HG03066 (cell line): ENCODE results near the gene ZCCHC3.
A peak's percentile ranks its signal among the peaks of the same experiment; 100 is the strongest.

Experiments
- ATAC-seq: cut with Tn5 transposase; IDR thresholded peaks from one replicate; pipeline ENCODE4 v1.9.1; 2021; ENCODE audit warnings: low read depth; ENCODE audit not compliant: unreplicated experiment

Gene ZCCHC3

DNA sequence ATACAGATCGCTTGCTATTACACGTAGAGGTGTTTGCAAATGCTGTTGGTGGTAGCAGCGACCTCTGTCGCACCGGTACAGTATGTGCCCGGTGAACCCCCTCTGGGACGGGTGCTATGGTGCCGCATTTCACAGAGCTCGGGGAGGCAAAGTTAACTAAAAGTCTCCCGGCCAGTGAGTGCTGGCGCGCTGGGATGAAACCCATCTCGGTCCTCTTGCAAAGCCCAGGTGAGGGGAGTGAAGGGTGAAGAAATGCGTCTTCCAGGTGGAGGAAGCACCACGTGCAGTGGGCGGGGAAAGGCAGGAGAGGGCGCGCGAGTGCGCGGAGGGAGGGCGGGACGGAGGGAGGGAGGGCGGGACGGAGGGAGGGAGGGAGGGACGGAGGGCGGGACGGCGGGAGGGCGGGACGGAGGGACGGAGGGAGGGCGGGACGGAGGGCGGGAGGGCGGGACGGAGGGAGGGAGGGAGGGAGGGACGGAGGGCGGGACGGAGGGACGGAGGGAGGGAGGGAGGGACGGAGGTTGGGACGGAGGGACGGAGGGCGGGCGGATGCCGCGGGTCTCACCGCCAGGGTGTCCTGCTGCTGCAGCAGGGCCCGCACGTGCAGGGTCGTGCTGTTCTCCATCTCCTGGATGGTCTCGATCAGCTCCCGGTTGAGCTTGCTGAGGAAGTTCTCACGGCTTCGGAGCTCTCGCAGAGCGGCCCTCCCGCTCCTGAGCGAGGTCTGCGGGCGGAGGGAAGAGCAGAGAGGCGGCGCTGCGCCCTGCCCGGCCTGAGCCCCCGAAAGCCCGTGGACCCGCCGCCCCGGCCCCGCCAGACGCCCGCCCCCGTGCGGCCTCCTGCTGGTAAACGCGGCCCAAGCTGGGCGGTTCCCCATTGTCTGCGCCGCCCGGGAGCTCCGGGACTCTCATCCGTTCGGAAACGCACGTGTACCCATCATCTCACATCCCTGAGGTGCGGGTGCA lies 18.5 kb upstream of the ZCCHC3 start:
- no peak for ATAC-seq

DNA sequence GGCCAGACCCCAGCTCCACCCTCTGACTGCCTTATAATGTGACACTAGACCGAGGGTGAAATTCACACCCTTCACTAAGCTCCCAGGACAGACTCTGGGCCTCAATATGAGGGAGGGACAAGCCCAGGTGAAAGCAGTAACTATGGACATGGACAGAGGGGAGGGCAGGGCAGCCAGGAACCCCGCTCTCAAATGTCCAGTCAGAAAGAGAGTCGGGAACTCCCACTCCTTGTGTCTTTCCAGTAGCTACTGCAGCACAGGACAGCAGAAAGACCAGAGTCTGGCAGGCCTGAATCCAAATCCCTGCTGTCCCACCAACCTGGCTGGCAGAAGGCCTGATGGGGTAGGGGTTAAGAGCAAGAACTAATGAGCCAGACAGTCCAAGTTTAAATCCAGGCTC lies 13.2 kb upstream of the ZCCHC3 start:
- no peak for ATAC-seq

DNA sequence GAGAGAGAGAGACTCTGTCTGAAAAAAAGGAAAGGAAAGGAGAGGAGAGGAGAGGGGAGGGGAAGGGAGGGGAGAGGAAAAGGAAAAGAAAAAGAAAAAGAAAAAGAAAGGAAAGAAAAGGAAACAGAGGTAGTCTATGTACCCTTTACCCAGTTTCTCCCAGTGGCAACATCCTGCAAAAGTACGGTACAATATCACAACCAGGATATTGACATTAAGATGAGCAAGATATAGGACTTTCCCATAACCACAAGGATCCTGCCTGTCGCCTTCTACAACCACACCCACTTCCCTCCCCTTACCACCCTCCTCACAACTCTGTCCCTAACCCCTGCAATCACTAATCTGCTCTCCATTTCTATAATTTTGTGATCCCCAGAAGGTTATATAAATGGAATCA lies 10.9 kb upstream of the ZCCHC3 start:
- no peak for ATAC-seq

DNA sequence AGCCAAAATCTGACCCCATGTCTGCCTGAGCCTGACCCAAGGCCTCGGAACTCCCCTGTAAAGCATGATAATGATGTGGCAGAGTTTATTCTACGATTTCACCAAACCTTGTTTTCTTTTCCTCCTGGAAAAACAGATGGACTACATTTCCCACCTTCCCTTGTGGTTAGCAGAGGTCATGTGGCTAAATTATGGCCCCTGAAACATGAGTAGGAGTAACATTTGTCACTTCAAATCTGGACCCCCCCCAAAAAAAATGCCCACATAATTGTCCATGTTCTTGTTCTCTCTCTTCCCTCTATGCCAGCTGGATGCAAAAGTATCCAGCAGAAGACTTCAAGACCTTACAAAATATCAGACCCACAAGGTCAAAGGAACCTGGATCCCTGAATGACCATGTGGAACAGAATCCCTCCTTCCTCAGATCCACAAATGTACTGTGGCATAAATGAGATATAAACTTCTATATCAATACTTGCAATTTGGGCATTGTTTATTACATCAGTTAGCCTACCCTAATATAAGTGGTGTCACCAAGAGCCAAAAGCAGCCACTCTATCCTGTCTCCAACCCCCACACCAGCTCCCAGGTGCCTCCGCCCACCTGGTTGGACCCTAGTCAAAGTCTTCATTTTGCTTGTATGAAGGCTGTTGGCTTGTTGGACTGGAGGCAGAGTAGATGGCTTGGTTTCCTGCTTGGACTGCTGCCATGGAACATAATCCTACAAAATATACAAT lies 8.2 kb upstream of the ZCCHC3 start:
- ATAC-seq = no peak

DNA sequence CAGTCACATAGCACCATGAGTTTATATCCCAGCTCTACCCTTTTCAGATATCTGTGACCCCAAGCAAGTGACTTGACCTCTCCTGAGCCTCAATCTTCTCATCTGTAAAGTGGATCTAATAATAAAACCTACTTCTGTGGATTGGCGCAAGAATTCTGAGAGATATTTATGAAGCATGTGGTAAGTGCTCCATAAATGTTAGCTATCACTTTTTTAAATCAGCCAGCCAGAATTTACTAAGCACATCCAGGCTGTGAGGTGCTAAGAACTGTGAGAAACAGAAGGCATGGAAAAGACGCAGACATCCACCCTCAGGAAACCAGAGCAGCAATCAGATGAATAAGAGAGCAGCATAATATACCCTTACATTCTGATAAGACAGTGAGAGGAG lies 7.7 kb upstream of the ZCCHC3 start:
- no peak for ATAC-seq

DNA sequence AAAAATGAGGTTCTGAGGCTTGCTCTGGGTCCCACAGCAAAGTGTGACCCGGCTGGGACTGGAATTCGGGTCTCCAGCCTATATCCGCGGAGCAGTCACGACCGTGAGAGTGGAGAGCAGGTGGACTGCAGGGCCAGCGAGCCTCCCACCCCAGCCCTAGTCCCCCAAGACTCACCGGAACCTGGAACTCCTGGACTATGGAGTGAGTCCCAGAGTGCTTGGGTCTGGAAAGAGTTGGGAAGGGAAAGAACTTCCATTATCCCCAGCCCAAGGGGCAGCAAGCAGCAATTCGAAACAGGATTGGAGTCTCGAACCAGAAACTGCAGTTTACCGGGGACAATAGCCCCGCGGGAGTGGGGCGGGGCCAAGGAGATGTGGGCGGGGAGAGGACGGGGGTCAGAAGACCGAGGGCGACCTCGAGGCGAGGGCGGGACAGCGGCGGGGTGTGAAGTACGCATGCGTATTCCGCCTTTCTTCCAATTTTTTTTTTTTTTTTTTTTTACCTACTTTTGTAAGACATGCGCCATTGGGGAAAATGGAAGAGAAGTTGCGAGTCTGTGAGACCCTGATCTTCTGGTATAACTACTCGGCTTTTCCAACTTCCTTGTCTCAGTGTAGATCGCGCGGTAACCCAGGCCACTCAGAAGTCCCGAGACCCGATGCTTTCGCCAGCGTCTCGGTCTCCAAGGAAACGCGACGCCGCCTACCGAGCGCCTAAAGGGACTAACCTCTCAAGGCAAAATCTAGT lies 7.1 kb upstream of the ZCCHC3 start, which contains the start of gene C20orf96:
C20orf96 (minus strand) TSS at position 667 of the 748 bp plus-strand sequence; CDS start at position 527, 140 bp downstream.
- peak; percentile 86 for ATAC-seq

DNA sequence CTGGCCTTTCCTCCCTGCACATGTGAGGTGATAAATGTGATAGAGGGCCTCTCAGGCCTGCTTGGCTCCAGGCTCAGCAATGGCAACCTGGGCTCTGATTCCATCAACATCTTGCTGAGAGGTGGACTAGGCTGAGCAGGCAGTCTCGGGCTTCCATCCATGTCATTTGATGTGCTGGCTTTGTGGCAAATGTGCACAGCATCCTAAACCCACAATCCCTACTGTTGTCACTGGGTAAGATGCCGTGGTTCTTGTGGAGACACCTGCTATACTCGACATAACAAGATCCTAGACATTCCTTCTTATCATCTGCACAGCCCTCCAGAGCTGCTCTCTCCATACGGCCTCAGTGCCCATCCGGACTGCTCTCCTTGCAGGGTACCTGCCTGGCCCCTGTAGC lies 2.8 kb upstream of the ZCCHC3 start:
- ATAC-seq = no peak

DNA sequence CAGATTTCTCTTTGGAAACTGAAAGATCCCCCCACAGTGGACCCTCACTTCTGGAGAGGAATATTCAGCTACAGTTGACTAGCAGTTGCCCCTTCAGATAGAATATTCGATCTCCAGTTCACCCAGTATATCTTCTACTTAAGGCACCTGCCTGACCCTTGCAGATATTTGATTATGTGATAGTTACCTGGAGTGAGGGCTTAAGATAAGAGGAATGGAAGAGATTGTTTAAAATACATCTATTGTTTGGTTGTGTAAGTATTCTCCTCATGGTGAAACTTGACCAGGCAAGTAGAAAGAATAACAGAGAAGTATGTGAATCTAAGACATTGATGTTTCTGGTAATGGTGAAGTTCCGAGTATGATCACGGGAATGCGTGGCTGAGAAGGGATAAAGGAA lies 1.6 kb upstream of the ZCCHC3 start:
- no peak for ATAC-seq

DNA sequence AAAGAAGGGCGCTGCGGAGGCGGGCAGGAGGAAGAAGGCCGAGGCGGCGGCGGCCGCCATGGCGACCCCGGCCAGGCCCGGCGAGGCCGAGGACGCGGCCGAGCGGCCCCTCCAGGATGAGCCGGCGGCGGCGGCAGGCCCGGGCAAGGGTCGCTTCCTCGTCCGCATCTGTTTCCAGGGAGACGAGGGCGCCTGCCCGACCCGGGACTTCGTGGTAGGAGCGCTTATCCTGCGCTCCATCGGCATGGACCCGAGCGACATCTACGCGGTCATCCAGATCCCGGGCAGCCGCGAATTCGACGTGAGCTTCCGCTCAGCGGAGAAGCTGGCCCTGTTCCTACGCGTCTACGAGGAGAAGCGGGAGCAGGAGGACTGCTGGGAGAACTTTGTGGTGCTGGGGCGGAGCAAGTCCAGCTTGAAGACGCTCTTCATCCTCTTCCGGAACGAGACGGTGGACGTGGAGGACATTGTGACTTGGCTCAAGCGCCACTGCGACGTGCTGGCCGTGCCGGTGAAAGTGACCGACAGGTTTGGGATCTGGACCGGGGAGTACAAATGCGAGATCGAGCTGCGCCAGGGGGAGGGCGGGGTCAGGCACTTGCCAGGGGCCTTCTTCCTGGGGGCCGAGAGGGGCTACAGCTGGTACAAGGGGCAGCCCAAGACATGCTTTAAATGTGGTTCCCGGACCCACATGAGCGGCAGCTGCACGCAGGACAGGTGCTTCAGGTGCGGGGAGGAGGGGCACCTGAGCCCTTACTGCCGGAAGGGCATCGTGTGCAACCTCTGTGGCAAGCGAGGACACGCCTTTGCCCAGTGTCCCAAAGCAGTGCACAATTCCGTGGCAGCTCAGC lies 780 bp downstream of the ZCCHC3 start:
- ATAC-seq = peak; percentile 23

DNA sequence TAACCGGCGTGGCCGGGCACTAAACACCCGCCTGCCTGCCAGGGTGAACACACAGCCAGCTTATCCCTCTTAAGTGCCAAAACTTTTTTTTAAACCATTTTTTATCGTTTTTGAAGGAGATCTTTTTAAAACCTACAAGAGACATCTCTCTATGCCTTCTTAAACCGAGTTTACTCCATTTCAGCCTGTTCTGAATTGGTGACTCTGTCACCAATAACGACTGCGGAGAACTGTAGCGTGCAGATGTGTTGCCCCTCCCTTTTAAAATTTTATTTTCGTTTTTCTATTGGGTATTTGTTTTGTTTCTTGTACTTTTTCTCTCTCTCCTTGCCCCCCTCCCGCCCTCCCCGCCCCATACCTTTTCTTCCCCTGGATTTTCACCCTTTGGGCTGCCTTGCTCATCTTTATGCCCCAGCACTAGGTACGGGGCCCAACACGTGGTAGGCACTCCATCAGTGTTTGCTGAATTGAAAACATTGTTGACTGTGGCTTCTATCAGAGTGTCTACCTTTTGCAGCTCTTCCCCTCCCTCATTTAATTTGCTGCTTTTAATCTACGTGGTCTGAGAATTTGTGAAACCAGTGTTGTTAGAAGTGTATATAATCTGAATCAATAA lies 1.5 kb downstream of the ZCCHC3 start:
- no peak for ATAC-seq

DNA sequence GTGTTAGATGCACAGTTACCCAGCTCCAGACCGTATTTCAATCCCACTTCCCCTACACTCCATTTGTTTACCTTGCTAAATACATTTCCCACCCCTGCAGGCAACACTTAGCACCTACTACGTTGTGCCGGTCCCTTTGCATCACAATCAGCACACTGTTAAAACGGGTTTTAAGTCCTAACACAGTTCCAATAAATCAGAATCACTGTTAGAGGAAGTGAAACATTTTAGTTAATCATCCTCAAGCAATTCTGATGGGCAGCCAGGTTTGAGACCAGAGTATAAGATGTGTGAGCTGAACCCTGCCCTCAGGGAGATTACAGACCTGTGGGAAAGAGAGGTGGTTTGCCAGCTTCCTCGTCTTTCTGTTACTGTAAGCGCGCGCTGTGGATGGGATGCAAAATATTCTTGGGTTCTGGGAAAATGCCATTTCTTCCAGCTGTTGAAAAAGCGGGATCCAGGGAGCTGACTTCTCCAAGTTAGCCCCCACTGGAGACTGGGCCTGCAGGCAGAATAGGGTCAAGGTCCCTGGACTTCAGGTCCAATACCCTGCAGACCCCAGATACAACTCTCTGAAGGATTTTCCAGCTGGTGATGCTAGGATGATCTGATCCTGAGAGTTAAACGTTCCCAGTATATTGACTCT lies 3.1 kb downstream of the ZCCHC3 start:
- no peak for ATAC-seq

DNA sequence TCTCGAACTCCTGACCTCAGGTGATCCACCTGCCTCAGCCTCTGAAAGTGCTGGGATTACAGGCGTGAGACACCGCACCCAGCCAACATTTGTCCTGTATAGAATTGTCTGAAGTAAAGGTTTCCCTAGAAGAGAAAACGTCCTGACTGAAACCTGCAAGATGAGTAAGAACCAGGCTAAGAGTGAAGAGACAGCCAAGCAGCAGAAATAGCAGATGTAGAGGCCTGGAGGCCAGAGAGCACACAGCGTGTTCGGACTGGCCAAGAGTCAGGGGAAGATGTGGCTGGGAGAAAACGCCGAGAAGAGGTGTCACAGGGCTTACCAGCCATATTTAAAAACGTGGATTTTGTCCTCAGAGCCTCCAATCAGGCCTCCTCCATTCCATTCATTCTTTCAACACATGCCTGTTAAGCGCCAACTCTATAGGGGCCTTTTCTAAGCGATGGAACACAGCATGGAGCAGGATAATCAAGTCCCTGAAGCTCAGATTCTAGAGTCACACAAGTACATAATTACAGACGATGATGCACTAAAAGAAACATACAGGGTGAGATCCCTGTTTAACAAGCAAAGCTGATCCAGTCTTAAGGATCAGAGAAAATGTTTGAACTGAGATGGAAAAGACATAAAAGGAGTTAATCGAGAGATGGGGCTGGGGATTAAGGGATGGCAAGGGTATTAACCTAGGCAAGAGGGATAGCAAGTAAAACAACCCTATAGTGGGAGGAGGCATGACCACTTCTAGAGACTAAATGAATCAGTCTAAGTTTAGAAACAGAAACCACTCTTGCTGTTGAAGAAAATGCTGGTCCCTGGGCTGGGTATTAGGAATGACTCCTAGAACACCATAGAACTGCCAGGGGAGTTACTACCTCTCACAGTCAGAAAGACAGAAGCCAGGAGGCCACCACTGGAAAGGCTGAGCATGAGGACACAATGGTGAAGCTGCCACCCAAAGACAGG lies 4.8 kb downstream of the ZCCHC3 start:
- no peak for ATAC-seq

DNA sequence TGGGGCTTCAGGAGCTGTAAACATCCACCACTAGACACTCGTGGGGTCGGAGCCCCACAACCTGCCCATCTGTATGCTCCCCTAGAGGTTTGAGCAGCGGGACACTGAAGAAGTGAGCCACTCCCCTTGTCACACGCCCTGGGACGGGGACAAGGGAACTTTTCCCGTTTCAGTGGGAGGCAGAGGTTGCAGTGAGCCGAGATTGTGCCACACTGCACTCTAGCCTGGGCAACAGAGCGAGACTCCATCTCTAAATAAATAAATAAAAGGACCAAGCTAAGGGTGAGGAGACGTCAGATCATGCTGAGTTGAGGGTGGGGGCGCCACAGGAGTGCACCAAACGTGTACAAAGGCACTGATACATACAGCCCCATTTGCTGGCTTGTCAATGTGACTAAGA lies 8.4 kb downstream of the ZCCHC3 start:
- no peak for ATAC-seq

DNA sequence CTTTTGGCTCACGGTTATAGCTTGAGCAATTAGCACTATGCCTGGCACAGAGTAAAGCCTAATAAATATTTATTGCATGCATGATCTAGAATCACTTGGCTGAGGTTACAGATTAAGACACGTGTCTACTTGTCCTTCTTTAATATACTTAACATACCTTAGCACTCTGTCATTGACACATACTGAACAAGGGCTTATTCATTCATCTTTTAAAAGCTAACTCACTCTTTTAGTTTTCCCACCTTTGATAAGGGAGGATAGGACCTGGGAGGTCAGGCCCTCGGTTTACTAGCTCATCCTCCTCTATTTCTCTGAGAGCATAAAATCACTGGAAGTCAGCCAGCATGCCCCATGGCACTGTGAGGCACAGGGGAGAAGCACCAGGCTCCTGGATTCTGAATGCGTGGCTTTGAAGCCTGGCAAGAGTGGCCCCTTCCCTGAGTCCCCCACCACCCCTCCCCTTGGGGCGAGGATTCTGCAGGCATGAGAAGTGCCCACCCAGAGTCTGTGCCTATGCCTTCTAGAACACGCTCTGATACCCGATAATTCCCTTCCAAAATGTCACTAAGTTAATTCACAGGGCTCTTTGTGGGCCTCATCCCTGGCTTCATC lies 11.2 kb downstream of the ZCCHC3 start:
- no peak for ATAC-seq

DNA sequence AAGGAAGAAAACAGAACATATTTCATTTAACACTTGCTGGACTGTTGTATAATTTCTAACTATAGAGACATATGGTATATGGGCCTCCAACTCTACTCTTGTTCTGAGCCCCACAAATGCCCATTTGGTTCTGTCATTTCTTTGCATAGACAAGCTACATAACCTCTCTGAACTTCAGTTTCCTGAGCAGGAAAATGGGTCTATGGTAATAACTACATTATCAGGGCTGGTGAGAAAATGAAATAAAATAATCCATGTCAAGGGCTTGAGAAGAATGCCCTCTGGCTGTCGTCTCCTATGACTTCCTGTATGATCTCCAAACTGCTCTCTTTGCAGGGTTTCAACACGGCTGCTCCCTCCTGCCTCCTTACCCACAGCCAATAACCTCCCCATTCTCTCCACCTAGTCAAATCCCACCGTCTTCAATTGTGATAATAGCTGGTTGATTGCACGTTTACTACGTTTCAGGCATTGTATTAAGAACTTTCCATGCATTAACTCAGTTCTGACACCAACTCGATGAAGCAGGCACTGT lies 12.0 kb downstream of the ZCCHC3 start:
- no peak for ATAC-seq

DNA sequence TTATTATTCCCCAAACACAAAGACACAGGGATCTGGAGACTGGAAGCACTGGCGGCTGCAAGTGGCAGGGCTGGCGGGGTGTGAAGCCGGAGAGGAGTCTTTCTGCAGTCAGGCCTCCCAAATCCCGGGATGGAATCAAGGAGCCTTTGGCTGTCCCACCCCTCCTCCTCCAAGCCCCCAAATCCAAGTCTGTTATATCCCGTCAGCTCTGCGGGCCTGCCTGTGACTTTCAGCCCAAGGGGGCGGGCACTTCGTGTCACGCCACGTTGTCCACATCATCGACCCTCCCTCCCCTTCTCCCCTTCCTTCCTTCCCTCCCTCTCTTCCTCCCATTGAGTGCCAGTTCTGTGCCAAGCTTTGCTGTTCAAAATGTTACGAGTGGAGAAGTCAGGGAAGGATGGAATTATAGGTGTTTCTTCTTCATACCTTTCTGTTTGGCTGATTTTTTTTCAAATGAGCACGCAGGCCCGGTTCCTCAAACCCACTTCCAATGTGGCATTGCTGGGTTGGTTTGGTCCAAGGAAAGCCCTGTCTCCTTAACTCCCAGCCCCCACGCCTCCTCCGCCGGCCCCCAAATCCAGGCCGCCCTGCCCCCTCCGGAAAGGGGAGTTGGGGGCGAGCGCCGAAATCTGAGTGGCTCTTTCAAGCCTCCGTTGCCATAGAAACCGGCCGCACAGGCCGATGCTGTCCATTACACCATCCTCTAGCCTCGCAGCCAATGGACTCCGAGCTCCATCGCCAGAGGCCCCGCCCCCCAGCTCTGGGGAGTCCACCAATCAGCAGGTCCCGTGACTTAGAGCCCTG lies 12.7 kb downstream of the ZCCHC3 start:
- peak; percentile 99 for ATAC-seq

DNA sequence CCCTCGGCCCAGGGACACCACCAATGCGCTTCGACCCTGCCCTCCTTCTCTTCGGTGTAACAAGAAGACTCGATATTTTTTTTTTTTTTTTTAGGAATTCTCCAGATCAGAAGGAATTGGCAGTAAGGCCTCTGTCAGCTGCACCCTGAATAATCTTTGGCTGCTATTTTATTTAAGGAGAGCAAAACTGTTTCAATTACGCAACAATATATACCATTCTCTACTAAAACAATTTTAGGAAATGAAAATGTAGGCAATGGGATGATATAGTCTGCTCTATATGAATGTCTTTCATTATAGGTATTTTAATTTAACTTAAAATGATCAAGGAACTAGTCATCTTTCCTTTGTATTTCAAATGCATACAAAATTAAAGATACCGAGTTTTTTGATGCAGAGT lies 13.3 kb downstream of the ZCCHC3 start:
- no peak for ATAC-seq
